K562 treated with DMSO at 1 percent for 48 hours (cell line): Measurements from ENCODE around the gene HEYL. TPM values are rescaled to one million over a fixed set of nuclear protein-coding genes. Genes with fewer than 3 reads are reported as not detected.

ENCODE experiments used
- total RNA-seq: library from RNA; unstranded; fragments of 300-600 nt; gene quantifications from 2 replicates; pipeline ENCODE4 v1.2.3, GENCODE V29; 2022; ENCODE audit warnings: low replicate concordance; ENCODE audit errors: extremely low read depth

The HEYL gene
- total RNA-seq: not detected in 2 replicates

GRCh38 chr1:39639305-39640130, at the start of gene HEYL:
Gene HEYL (minus strand): TSS chr1:39639643. CDS start chr1:39639625, 18 bp downstream.

GRCh38 chr1:39671793-39672550, 32.5 kb upstream of the HEYL start, which contains the start of gene NT5C1A:
Gene NT5C1A (minus strand): TSS chr1:39672107. CDS start chr1:39672038, 69 bp downstream.

Other genes starting within 250 kb of the HEYL start
- gene BMP8A, start 148.0 kb downstream of the HEYL start, total RNA-seq: not detected in 2 replicates
- gene PABPC4, start 62.9 kb downstream of the HEYL start, total RNA-seq: not detected in 2 replicates
- gene NT5C1A, start 32.5 kb upstream of the HEYL start, total RNA-seq: not detected in 2 replicates
- not detected in 2 replicates for gene HPCAL4, start 51.8 kb upstream of the HEYL start, total RNA-seq
- not detected in 2 replicates for gene PPIE, start 99.2 kb upstream of the HEYL start, total RNA-seq
- gene OXCT2, start 131.7 kb upstream of the HEYL start, total RNA-seq: not detected in 2 replicates
- gene BMP8B, start 149.2 kb upstream of the HEYL start, total RNA-seq: not detected in 2 replicates
- not detected in 2 replicates for gene TRIT1, start 243.9 kb upstream of the HEYL start, total RNA-seq